HG03442 (cell line): ENCODE measurements around the gene KRT84.

Source experiments
- ATAC-seq: cut with Tn5 transposase; IDR thresholded peaks from one replicate; pipeline ENCODE4 v1.9.1; 2021; ENCODE audit warnings: mild to moderate bottlenecking, moderate library complexity; ENCODE audit not compliant: unreplicated experiment

The KRT84 gene

GRCh38 chr12:52361553-52361952 lies 23.9 kb downstream of the KRT84 start:
- no peak for ATAC-seq

- ATAC-seq, result no peak
These were observed 24.7 kb downstream of the KRT84 start for GRCh38 chr12:52360663-52361271.

DNA sequence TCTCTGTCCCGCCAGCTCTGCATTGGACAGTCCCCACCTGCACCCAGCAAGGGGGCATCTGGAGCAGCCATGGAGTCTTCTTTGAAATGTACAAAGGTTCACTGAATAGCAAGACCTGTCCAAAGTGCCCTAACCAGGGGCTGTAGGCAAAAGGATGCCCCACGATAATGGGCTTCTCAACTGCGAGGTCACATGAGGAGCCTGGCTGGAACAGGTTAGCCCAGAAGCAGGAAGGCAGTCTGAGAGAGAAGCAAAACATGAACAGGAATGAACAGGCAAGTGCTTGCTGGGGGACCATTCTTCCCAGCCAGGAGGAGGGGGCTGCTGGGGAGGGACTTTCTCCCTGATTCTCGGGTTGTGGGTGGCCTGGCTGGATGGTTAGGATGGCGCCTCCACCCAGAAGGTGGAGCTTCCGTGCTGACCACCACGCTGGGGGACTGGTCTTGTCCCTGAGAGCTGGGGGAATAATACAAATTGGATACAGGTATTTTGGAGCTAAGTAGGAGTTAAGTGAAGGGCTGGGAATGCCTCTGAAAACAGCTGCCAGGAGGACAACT lies 25.3 kb downstream of the KRT84 start:
- ATAC-seq, result no peak

DNA sequence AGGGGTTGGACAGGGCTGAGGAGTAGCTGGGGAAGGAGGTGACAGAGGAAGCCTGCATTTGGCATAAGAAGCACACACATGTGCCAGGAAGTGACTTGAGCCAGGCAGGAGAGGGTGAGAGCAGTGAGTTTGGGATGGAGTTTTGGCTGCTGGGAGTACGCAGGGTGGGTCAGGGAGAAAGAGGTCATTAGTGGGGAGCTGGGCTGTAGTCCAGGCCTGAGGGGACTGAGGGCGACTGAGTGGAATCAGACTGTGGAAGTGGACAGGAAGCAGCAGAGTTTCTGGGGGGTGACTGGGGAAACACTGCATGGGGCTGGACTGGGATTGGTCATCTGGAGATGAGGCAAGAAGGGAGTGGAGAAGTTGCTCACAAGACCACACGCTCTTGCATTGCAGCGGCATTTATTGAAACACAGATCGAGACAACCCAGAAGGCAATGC lies 25.8 kb downstream of the KRT84 start:
- ATAC-seq, result no peak

DNA sequence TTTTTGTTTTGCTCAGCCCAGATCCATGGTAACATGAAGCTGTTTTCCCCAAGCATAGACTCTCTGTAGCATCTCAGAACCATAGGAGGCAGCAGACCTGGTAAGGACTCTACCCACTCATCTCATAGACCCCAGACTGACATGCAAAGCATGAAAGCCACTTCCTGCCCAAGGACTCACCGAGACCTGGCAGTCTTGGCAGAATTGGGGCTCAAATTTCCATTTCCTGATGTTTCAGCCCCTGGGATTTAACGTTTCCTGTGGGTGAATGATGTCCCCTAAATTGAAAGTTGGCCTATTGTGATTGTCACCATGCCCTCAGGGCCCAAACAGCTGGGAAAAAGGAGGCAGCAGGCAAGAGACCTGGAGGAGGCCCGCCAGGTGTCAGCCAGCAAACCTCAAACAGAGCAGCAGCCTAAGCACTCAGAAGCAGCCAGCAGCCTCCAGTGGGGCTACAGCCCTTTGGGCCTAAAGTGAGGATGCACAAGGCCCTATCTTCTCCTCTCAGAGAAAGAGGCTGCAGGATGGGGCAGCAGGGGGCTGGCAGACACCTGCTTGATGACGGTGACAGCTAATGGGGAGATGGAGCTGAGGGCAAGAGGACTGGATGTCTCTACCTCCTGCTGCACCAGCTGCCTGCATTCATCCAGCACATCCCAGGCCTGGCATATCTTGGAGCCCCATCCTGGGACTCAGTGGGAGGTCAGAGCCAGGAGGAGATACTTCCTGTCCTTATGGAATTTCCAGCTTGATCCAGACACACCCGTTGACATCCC lies 26.7 kb downstream of the KRT84 start:
- ATAC-seq, result peak; percentile 91

- ATAC-seq, result no peak
These were observed 28.5 kb downstream of the KRT84 start for GRCh38 chr12:52356762-52357580.

DNA sequence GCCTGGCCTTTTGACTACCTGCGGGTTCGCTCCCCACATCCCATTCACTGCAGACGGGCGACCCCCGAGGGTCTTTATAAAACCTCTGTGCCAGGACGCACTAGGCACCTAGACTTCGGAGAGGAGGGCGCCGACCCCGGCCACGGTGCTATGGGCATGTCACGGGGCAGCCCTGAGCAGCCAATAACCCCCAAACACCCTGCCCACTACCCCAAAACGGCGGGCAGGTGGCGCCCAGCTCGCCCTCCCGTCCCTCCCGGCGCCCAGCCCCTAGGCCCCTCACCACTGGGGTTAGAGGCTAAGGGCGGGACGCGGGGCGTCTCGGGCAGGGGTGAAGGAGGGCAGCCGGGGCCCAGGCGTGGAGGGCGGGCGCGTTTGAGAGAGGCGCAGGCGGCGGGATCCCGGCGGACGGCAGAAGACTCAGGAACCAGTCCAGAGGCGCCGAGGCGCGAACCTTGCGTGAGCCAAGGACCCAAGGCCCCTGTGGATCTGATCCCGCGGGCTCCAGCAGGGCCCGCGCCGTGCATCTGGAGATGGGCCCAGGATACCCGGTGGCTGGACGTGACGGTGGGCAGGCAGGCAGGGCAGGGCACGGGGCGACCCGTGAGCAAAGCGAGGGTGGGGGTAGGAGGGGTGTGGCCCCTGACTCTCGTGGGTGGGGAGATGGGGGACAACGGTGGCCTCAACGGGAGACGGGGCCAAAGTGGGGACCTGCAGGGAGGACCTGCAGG lies 29.3 kb downstream of the KRT84 start:
- no peak for ATAC-seq

DNA sequence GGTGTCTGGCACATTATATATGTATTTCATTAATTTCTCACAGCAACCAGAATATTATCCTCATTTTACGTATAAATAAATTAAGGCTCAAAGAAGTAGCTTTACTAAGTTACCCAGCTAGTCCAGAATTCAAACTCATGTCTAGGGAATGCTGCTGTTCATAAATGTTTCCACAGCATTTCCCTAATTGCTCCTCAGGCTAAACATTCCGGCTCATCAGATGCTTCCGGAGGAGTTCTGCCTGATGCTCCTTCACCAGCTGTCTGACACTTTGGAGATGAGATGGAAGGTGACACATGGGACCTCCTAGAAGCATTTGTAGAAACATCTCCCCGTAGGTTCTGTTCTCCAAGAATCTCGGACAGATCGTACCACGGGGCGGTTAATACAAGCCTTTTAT lies 30.3 kb downstream of the KRT84 start:
- no peak for ATAC-seq

DNA sequence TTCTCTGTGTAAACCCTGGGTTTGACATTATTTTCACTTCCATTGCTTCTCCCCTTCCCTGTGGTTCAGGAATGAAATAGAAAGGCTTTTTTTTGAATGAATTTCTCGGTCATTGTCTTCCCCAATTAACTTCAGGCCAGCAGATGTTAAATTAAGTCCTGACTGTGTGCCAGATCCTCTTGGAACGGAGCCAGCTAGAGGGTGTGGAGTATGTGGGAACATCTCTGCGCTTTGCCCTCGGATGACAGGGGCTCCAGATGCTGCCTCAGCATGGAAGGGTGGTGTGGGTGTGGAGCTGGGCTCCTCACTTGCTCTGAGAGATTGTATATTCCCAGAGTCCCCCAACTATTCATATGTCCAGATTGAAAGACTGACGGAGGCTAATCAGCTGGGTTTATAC lies 31.3 kb downstream of the KRT84 start:
- no peak for ATAC-seq

DNA sequence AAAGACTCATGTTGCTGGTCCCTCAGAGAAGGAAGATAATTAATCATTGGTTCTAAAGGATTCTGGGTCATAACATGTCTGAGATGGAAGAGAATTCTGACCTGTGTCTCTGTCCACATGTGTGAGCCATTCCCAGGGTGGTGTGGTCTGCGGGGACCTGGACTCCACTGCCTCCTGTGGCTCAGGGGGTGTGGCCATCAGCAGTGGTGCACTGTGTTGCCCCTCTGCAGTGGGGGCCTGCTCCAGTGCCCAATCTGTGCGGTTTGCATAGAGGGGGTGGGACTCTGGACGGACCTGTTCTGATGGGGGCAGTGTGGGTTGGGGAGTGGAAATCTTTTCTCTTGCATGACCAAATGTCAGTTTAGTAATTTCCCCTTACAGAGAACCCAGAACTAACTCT lies 31.7 kb downstream of the KRT84 start:
- ATAC-seq, result no peak

- ATAC-seq, result no peak
These were observed 32.5 kb downstream of the KRT84 start for GRCh38 chr12:52352951-52353350.

GRCh38 chr12:52351196-52352059 lies 34.0 kb downstream of the KRT84 start:
- ATAC-seq, result no peak

- ATAC-seq, result no peak
These were observed 34.7 kb downstream of the KRT84 start for GRCh38 chr12:52350786-52351185.

- ATAC-seq, result no peak
These were observed 35.3 kb downstream of the KRT84 start for GRCh38 chr12:52350021-52350620.

- ATAC-seq, result no peak
These were observed 36.3 kb downstream of the KRT84 start for GRCh38 chr12:52349196-52349595.

DNA sequence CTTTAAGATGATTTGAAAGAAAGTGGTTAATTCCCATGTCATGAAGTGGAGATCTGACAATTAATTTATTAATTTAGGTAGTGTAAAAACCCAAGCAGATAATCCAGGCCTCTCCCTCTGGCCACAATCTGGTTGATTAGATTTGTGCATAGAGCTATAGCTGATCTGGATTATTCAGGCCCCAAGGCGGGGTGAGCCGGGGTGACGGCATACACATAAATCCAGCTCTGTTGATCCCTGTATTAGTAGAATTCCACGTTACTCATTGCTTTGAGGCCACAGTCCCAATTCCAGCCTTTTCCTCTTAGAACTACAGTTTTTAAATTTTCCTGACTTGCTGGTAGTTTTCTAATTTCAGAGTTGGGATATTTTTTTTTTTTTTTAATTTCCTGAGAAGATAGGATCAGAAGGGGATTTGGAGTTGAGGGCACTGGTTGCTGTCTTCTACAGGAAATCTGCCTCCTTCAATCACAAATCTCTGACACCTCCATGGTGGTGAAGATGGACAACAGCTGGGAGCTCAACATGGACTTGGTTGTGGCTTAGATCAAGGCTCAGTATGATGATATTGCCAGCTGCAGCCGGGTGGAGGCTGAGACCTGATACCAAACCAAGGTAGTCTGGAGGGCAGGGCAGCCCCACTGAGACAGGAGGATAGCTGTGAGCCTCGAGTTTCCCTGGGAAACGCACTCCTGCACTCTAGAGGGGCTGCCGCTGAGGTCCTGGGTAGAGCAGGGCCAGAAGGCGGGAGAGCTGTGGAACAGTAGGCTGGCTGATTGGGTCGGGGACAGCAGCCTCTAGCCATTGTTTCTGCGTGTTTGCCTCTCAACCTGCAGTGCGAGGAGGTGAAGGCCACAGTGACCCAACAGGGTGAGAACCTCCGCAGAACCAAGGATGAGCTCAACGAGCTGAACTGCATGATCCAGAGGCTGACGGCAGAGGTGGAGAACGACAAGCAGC lies 37.6 kb downstream of the KRT84 start:
- no peak for ATAC-seq

GRCh38 chr12:52347016-52347415 lies 38.4 kb downstream of the KRT84 start:
- ATAC-seq, result no peak

DNA sequence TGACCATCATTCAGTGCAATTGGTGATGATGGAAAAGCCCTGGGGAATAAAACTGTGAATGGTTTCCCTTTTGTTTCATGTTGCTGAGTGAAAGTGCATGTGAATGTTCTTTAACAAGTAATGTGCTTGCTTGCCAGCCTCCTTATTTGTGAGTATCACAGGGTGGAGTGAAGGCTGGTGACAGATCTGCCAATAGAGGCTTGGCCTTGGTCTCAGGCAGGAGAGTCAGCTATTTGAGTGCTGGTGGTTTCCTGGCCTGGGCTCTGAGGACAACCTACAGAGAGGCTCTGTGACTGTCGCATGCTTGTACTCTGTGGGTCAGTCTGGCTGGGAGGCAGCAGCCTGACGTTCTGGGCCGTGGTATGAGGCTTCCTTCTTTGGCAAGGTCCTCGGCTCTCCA lies 38.9 kb downstream of the KRT84 start:
- no peak for ATAC-seq
